WTC11 (cell line): ENCODE data around the gene U2AF1.
"Not testable (repeated sequence)": the region's sequence is repeated elsewhere in the genome, so short reads cannot be mapped to it uniquely, and the experiment has no call there.

ENCODE experiments used
- ATF2 ChIP-seq: sonication (generic); formaldehyde crosslinking; IDR thresholded peaks from 2 replicates; pipeline ENCODE4 v1.8.1; 2022; ENCODE audit warnings: low read depth, missing genetic modification reagents, borderline replicate concordance
- ATF3 ChIP-seq: sonication (generic); formaldehyde crosslinking; conservative IDR thresholded peaks from 2 replicates; pipeline ENCODE4 v1.8.1; 2022; ENCODE audit warnings: mild to moderate bottlenecking, missing genetic modification reagents
- CREB1 ChIP-seq: sonication (generic); formaldehyde crosslinking; IDR thresholded peaks from 2 replicates; pipeline ENCODE4 v1.8.0; 2023; ENCODE audit warnings: mild to moderate bottlenecking, missing genetic modification reagents
- CTCF ChIP-seq: fragments of 200-600 bp; IDR thresholded peaks from 2 replicates; pipeline ENCODE4 v1.8.0; 2022; ENCODE audit warnings: antibody characterized with exemption
- E2F4 ChIP-seq: sonication (generic); formaldehyde crosslinking; IDR thresholded peaks from 2 replicates; pipeline ENCODE4 v1.8.1; 2022; ENCODE audit warnings: low read depth, mild to moderate bottlenecking, moderate library complexity, missing genetic modification reagents, borderline replicate concordance
- ESRRA ChIP-seq: sonication (generic); formaldehyde crosslinking; IDR thresholded peaks from 2 replicates; pipeline ENCODE4 v1.8.1; 2022; ENCODE audit warnings: mild to moderate bottlenecking, missing genetic modification reagents, borderline replicate concordance
- ETV6 ChIP-seq: sonication (generic); formaldehyde crosslinking; IDR thresholded peaks from 2 replicates; pipeline ENCODE4 v1.8.1; 2022; ENCODE audit warnings: mild to moderate bottlenecking, missing genetic modification reagents
- FOXP1 ChIP-seq: sonication (generic); formaldehyde crosslinking; IDR thresholded peaks from 2 replicates; pipeline ENCODE4 v1.8.0; 2022; ENCODE audit warnings: missing genetic modification reagents, mild to moderate bottlenecking, moderate library complexity, borderline replicate concordance
- JUN ChIP-seq: sonication (generic); formaldehyde crosslinking; IDR thresholded peaks from 2 replicates; pipeline ENCODE4 v1.8.0; 2023; ENCODE audit warnings: mild to moderate bottlenecking, missing genetic modification reagents
- NR3C1 ChIP-seq: sonication (generic); formaldehyde crosslinking; conservative IDR thresholded peaks from 2 replicates; pipeline ENCODE4 v1.8.1; 2023; ENCODE audit warnings: low read depth, mild to moderate bottlenecking, missing genetic modification reagents
- PRDM15 ChIP-seq: sonication (generic); formaldehyde crosslinking; IDR thresholded peaks from 2 replicates; pipeline ENCODE4 v1.8.0; 2022; ENCODE audit warnings: missing genetic modification reagents
- PRRX2 ChIP-seq: fragments of 250-450 bp; sonication (Bioruptor Pico); IDR thresholded peaks from 2 replicates; pipeline ENCODE4 v1.8.0; 2021; ENCODE audit warnings: mild to moderate bottlenecking
- ZNF423 ChIP-seq: fragments of 250-450 bp; sonication (Bioruptor Pico); IDR thresholded peaks from 2 replicates; pipeline ENCODE4 v2.1.2; 2022; ENCODE audit warnings: mild to moderate bottlenecking, moderate library complexity
- ZSCAN18 ChIP-seq: fragments of 250-450 bp; sonication (Bioruptor Pico); IDR thresholded peaks from 2 replicates; pipeline ENCODE4 v2.1.2; 2022; ENCODE audit warnings: mild to moderate bottlenecking, moderate library complexity

GRCh38 chr21:43089463-43089862 lies 17.9 kb downstream of the U2AF1 start:
- not testable (repeated sequence) for TF ChIP-seq PRRX2 (CRISPR knock-in tag); CTCF; ATF3 (CRISPR knock-in tag); JUN (CRISPR knock-in tag); ATF2 (CRISPR knock-in tag); ZNF423 (CRISPR knock-in tag); E2F4 (CRISPR knock-in tag); ZSCAN18 (CRISPR knock-in tag); PRDM15 (CRISPR knock-in tag); ETV6 (CRISPR knock-in tag); NR3C1 (CRISPR knock-in tag); ESRRA (CRISPR knock-in tag); FOXP1 (CRISPR knock-in tag); CREB1 (CRISPR knock-in tag)
